HG03108 (cell line): Measurements from ENCODE around the gene NOD2.

Source experiments
- ATAC-seq: cut with Tn5 transposase; IDR thresholded peaks from one replicate; pipeline ENCODE4 v1.9.1; 2021; ENCODE audit warnings: moderate library complexity; ENCODE audit not compliant: unreplicated experiment

The NOD2 gene

GRCh38 chr16:50690177-50690576 is 3.2 kb upstream of the NOD2 start:
- ATAC-seq, result no peak

- ATAC-seq, result no peak
Measured at GRCh38 chr16:50692644-50692998, 785 bp upstream of the NOD2 start.

DNA sequence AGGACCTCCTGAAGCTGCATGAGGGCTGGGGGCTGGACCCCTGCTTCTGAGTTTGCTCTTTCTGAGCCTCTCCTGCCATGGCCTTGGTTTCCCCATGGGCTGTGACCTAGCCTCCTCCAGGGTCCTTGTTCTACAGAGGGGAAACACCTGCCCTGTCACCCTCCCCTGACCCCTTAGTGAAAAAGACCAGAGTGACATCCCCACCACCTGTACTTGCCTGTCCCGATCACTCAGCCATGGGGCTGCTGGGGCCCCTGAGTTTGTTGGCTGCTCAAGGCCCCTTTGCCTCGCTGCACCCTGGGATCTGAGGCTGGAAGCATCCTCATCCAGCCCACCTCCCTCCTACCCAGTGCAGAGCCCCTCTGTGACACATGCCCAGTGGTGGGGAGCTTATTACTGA is 800 bp downstream of the NOD2 start:
- ATAC-seq, result no peak

GRCh38 chr16:50695017-50696000 is 1.9 kb downstream of the NOD2 start:
- no peak for ATAC-seq

- peak; percentile 27 for ATAC-seq
Measured at GRCh38 chr16:50696126-50696525, 2.7 kb downstream of the NOD2 start.

- peak; percentile 46 for ATAC-seq
Measured at GRCh38 chr16:50696575-50697420, 3.4 kb downstream of the NOD2 start.

- no peak for ATAC-seq
Measured at GRCh38 chr16:50697421-50697715, 4.0 kb downstream of the NOD2 start.

DNA sequence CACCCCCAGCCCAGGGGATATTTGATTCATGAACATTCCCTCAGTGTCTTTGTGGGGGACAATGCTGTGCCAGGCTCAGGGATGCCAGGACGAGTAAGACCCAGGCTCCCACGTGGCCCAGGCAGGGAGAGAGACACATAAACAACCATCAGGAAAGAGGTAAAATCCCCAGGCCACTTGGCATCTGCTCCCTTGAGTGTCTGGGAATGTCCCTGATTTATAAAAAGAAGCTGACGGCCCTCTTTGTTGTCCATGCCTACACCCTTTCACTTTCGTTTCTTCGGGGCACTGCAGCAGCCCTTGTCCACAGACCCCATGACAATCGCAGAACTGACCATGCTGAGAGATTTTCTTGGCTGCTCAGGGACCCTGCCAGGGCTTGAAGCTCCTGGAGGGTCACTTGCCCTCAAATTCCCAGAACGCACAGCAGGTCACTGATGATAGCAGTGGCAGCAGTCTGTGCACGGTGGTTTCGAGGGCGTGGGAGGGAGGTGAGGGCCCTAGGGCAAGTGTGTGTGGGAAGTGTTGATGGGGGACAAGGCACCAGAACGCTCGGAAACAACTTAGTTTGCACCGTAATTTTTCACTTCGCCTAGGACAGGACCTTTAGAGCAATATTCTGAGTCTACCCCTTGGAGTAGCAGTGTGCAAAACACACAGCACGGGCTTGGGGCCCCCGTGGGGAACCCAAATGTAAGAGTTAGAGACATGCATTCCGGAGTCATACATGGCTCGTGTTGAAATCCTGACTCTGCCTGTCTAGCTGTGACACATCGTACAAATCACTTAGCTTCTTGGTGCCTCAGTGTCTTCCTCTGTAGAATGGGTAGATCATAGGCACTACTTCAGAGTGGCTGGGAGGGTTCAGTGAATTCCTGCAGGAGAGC is 4.7 kb downstream of the NOD2 start:
- peak; percentile 44 for ATAC-seq

DNA sequence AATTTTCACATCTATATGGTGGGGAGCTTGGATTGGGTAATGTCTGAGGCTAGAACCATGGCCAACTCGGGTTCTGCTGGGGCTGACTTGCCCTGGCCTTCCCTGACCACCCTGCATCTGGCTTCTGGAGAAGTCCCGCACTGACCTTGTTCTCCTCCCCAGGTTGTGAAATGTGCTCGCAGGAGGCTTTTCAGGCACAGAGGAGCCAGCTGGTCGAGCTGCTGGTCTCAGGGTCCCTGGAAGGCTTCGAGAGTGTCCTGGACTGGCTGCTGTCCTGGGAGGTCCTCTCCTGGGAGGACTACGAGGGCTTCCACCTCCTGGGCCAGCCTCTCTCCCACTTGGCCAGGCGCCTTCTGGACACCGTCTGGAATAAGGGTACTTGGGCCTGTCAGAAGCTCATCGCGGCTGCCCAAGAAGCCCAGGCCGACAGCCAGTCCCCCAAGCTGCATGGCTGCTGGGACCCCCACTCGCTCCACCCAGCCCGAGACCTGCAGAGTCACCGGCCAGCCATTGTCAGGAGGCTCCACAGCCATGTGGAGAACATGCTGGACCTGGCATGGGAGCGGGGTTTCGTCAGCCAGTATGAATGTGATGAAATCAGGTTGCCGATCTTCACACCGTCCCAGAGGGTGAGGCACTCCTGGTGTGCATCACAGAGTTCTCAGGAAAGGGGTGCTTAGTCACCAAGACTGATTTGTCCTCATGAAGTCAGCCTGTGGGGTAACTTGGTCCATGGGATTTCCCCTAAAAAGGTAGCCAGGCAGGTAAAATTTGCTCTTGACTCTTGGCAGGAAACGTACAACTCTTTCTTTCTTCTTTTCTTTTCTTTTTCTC is 6.1 kb downstream of the NOD2 start:
- ATAC-seq, result no peak

DNA sequence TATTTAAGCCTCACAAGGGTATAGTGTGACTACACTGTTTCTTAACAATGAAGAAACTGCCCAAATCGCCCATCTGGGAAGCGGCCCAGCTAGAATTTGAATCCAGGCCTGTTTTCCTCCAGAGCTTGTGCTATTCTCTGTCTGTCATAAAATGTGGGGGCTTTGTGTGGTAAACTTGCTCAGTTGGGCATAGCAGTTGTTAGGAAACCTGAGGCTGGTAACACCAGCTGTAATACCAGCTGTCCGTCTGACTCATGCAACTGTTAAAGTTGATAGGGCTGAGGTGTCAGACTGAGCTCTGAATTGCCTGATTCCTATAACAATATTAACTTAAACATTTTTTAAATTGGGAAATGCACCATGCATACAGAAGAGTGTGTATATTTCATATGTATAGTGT is 9.3 kb downstream of the NOD2 start:
- ATAC-seq, result no peak

- no peak for ATAC-seq
Measured at GRCh38 chr16:50704245-50704644, 10.8 kb downstream of the NOD2 start.

GRCh38 chr16:50705436-50706110 is 12.2 kb downstream of the NOD2 start:
- ATAC-seq, result no peak

GRCh38 chr16:50706250-50706649 is 12.8 kb downstream of the NOD2 start:
- no peak for ATAC-seq

GRCh38 chr16:50708373-50709060 is 15.1 kb downstream of the NOD2 start:
- ATAC-seq, result no peak

GRCh38 chr16:50709061-50709684 is 15.8 kb downstream of the NOD2 start:
- ATAC-seq, result peak; percentile 61

GRCh38 chr16:50709980-50710379 is 16.6 kb downstream of the NOD2 start:
- no peak for ATAC-seq

DNA sequence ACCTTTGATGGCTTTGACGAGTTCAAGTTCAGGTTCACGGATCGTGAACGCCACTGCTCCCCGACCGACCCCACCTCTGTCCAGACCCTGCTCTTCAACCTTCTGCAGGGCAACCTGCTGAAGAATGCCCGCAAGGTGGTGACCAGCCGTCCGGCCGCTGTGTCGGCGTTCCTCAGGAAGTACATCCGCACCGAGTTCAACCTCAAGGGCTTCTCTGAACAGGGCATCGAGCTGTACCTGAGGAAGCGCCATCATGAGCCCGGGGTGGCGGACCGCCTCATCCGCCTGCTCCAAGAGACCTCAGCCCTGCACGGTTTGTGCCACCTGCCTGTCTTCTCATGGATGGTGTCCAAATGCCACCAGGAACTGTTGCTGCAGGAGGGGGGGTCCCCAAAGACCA is 17.6 kb downstream of the NOD2 start:
- ATAC-seq, result no peak

DNA sequence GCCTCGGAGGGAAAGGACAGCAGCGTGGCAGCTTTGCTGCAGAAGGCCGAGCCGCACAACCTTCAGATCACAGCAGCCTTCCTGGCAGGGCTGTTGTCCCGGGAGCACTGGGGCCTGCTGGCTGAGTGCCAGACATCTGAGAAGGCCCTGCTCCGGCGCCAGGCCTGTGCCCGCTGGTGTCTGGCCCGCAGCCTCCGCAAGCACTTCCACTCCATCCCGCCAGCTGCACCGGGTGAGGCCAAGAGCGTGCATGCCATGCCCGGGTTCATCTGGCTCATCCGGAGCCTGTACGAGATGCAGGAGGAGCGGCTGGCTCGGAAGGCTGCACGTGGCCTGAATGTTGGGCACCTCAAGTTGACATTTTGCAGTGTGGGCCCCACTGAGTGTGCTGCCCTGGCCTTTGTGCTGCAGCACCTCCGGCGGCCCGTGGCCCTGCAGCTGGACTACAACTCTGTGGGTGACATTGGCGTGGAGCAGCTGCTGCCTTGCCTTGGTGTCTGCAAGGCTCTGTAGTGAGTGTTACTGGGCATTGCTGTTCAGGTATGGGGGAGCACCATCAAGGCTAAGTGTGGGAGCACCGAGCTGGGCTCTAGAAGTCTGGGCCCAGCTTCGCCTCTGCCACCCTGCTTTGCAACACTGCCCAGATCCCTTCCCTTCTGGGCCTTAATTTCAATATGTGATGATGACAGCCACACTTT is 18.6 kb downstream of the NOD2 start:
- ATAC-seq, result no peak
